HG02678 (cell line): ENCODE results near the gene STAG1.
"Not testable (repeated sequence)": the region's sequence is repeated elsewhere in the genome, so short reads cannot be mapped to it uniquely, and the experiment has no call there.

Experiments used
- ATAC-seq: cut with Tn5 transposase; IDR thresholded peaks from one replicate; pipeline ENCODE4 v1.9.1; 2021; ENCODE audit warnings: mild to moderate bottlenecking, moderate library complexity; ENCODE audit not compliant: unreplicated experiment

Gene STAG1

GRCh38 chr3:136606216-136606615, 146.0 kb downstream of the STAG1 start:
- not testable (repeated sequence) for ATAC-seq

- no peak for ATAC-seq
These were observed 147.2 kb downstream of the STAG1 start for GRCh38 chr3:136604961-136605360.

- no peak for ATAC-seq
These were observed 149.4 kb downstream of the STAG1 start for GRCh38 chr3:136602818-136603217.

GRCh38 chr3:136595913-136596697, 156.1 kb downstream of the STAG1 start:
- ATAC-seq: no peak

- ATAC-seq: no peak
These were observed 165.6 kb downstream of the STAG1 start for GRCh38 chr3:136586580-136586979.

- ATAC-seq: no peak
These were observed 167.4 kb downstream of the STAG1 start for GRCh38 chr3:136584728-136585127.

- no peak for ATAC-seq
These were observed 168.4 kb downstream of the STAG1 start for GRCh38 chr3:136583823-136584222.

GRCh38 chr3:136577791-136578190, 174.4 kb downstream of the STAG1 start:
- ATAC-seq: no peak

- no peak for ATAC-seq
These were observed 175.7 kb downstream of the STAG1 start for GRCh38 chr3:136576279-136577009.

GRCh38 chr3:136567599-136568188, 184.5 kb downstream of the STAG1 start:
- no peak for ATAC-seq

- not testable (repeated sequence) for ATAC-seq
These were observed 187.2 kb downstream of the STAG1 start for GRCh38 chr3:136564962-136565361.

GRCh38 chr3:136562026-136562425, 190.2 kb downstream of the STAG1 start:
- no peak for ATAC-seq

- ATAC-seq: no peak
These were observed 192.3 kb downstream of the STAG1 start for GRCh38 chr3:136559896-136560295.

GRCh38 chr3:136549461-136549860, 202.7 kb downstream of the STAG1 start:
- ATAC-seq: not testable (repeated sequence)

- no peak for ATAC-seq
These were observed 204.9 kb downstream of the STAG1 start for GRCh38 chr3:136547293-136547692.

GRCh38 chr3:136546720-136547119, 205.5 kb downstream of the STAG1 start:
- ATAC-seq: no peak

- no peak for ATAC-seq
These were observed 206.4 kb downstream of the STAG1 start for GRCh38 chr3:136545664-136546268.

- no peak for ATAC-seq
These were observed 207.6 kb downstream of the STAG1 start for GRCh38 chr3:136544532-136544931.

- no peak for ATAC-seq
These were observed 208.8 kb downstream of the STAG1 start for GRCh38 chr3:136543385-136543784.

- no peak for ATAC-seq
These were observed 216.3 kb downstream of the STAG1 start for GRCh38 chr3:136535906-136536305.

GRCh38 chr3:136532766-136533165, 219.4 kb downstream of the STAG1 start:
- no peak for ATAC-seq
